ENCODE results near the gene ADAM12.
"Not testable (repeated sequence)": the region's sequence is repeated elsewhere in the genome, so short reads cannot be mapped to it uniquely, and the experiment has no call there.

The ADAM12 gene

GRCh38 chr10:126349101-126349500 is 39.2 kb downstream of the ADAM12 start:
- Histone ChIP-seq H3K4me3 (ENCODE audit: insufficient read length, low read depth) (no peak overlapping the region), H3K27me3 (ENCODE audit: insufficient read depth, insufficient read length) (no peaks in the 10 kb centered on the region), H3K9ac (ENCODE audit: insufficient read length, low read depth) (no peak overlapping the region), H3K36me3 (ENCODE audit: insufficient read depth, insufficient read length, low read length) (no peaks in the 10 kb centered on the region), H3K9me3 (ENCODE audit: insufficient read depth, low read length) (no peaks in the 10 kb centered on the region), H3K4me1 (ENCODE audit: insufficient read depth, insufficient read length) (peaks cover 2% of the 10 kb centered on the region)
- TF ChIP-seq ZNF274 (IDR thresholded peaks at IDR 0.05; ENCODE audit: low read depth, low read length) (no peak), YY1 (IDR thresholded peaks at IDR 0.05; ENCODE audit: insufficient read depth, insufficient read length) (no peak), SUZ12 (IDR thresholded peaks at IDR 0.05; ENCODE audit: extremely low read depth, insufficient read depth, insufficient read length) (no peak)
- DNase-seq (ENCODE audit: low read depth, low spot score) = no peak

- H3K4me3 ChIP-seq (ENCODE audit: insufficient read length, low read depth); H3K9ac ChIP-seq (ENCODE audit: insufficient read length, low read depth); H3K9me3 ChIP-seq (ENCODE audit: insufficient read depth, low read length); DNase-seq (ENCODE audit: low read depth, low spot score); H3K36me3 ChIP-seq (ENCODE audit: insufficient read depth, insufficient read length, low read length); H3K27me3 ChIP-seq (ENCODE audit: insufficient read depth, insufficient read length); H3K4me1 ChIP-seq (ENCODE audit: insufficient read depth, insufficient read length): not testable (repeated sequence)
Observed at GRCh38 chr10:126343496-126343895, 44.8 kb downstream of the ADAM12 start.

DNA sequence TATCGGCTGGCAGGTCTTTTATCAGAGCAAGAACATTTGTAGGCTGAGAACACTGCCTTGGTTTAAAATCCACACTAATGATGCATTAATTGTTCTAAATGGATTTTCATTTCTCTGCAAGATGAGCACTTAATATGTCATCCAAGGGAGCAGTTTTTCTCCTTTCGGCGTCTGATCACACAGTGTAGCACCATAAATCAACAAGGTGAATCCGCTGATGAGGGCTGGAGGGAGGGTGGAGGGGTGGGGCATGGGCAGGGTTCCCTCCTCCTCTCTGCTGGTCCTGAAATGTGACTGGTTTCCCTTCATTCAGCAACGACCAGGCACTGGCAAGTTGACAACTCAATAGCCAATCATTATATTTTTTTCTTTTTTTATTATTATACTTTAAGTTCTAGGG is 45.6 kb downstream of the ADAM12 start:
- Histone ChIP-seq H3K27me3 (ENCODE audit: insufficient read depth, insufficient read length) (no peaks in the 10 kb centered on the region), H3K36me3 (ENCODE audit: insufficient read depth, insufficient read length, low read length) (no peaks in the 10 kb centered on the region), H3K9me3 (ENCODE audit: insufficient read depth, low read length) (no peaks in the 10 kb centered on the region), H3K4me1 (ENCODE audit: insufficient read depth, insufficient read length) (no peaks in the 10 kb centered on the region), H3K4me3 (ENCODE audit: insufficient read length, low read depth) (no peak overlapping the region), H3K9ac (ENCODE audit: insufficient read length, low read depth) (no peak overlapping the region)
- no peak for TF ChIP-seq SUZ12 (IDR thresholded peaks at IDR 0.05; ENCODE audit: extremely low read depth, insufficient read depth, insufficient read length)
- TF ChIP-seq YY1 (IDR thresholded peaks at IDR 0.05; ENCODE audit: insufficient read depth, insufficient read length) = no peak
- no peak for TF ChIP-seq ZNF274 (IDR thresholded peaks at IDR 0.05; ENCODE audit: low read depth, low read length)
- DNase-seq (ENCODE audit: low read depth, low spot score) = no peak

DNA sequence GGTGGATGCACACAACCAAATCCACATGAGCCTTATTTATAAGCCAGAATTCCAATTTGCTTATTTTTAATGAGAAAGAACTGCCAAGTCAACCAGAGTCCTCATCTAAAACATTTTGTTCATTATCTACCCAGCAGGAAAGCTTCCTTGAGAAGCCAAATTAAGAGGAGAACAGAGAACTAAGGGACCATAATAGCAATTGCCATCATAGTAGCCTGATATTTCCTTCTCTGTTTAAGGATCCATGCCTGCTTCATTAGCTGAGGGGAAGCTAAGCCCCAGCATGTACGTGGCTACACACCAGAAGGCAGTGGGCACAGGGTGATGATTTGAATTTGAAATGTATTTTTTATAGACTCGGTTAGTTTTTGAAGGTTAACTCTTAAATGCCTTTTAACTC is 46.8 kb downstream of the ADAM12 start:
- Histone ChIP-seq H3K9ac (ENCODE audit: insufficient read length, low read depth) (no peak overlapping the region), H3K27me3 (ENCODE audit: insufficient read depth, insufficient read length) (no peaks in the 10 kb centered on the region), H3K4me1 (ENCODE audit: insufficient read depth, insufficient read length) (no peaks in the 10 kb centered on the region), H3K4me3 (ENCODE audit: insufficient read length, low read depth) (no peak overlapping the region), H3K9me3 (ENCODE audit: insufficient read depth, low read length) (no peaks in the 10 kb centered on the region), H3K36me3 (ENCODE audit: insufficient read depth, insufficient read length, low read length) (no peaks in the 10 kb centered on the region)
- no peak for DNase-seq (ENCODE audit: low read depth, low spot score)
- TF ChIP-seq YY1 (IDR thresholded peaks at IDR 0.05; ENCODE audit: insufficient read depth, insufficient read length) = no peak

DNA sequence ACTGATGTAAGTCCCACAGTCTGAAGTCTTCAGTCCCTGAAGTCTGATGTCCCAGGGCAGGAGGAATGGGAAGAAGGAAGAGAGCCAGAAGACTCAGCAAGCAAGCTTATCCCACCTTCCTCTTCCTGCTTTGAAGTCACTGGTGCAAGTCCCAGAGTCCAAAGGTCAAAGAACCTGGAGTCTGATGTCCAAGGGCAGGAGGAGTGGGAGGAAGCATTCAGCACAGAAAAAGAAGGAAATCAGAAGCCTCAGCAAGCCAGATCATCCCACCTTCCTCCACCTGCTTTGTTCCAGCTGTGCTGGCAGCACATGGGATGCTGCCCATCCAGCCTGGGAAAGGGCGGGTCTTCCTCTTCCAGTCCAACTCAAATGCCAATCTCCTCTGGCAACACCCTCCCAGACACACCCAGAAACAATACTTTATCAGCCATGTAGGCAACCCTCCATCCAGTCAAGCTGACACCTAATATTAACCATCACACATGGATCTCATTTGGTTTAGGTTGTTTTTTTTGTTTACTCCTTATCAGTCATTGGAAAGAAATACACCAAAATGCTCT is 50.9 kb downstream of the ADAM12 start:
- H3K4me1 ChIP-seq (ENCODE audit: insufficient read depth, insufficient read length) = no peaks in the 10 kb centered on the region
- no peak overlapping the region for H3K9ac ChIP-seq (ENCODE audit: insufficient read length, low read depth)
- DNase-seq (ENCODE audit: low read depth, low spot score) = no peak
- H3K27me3 ChIP-seq (ENCODE audit: insufficient read depth, insufficient read length) = no peaks in the 10 kb centered on the region
- TF ChIP-seq SUZ12 (IDR thresholded peaks at IDR 0.05; ENCODE audit: extremely low read depth, insufficient read depth, insufficient read length) = no peak
- no peak for TF ChIP-seq ZNF274 (IDR thresholded peaks at IDR 0.05; ENCODE audit: low read depth, low read length)
- TF ChIP-seq YY1 (IDR thresholded peaks at IDR 0.05; ENCODE audit: insufficient read depth, insufficient read length) = no peak
- H3K36me3 ChIP-seq (ENCODE audit: insufficient read depth, insufficient read length, low read length) = no peaks in the 10 kb centered on the region
- no peaks in the 10 kb centered on the region for H3K9me3 ChIP-seq (ENCODE audit: insufficient read depth, low read length)
- H3K4me3 ChIP-seq (ENCODE audit: insufficient read length, low read depth) = no peak overlapping the region

DNA sequence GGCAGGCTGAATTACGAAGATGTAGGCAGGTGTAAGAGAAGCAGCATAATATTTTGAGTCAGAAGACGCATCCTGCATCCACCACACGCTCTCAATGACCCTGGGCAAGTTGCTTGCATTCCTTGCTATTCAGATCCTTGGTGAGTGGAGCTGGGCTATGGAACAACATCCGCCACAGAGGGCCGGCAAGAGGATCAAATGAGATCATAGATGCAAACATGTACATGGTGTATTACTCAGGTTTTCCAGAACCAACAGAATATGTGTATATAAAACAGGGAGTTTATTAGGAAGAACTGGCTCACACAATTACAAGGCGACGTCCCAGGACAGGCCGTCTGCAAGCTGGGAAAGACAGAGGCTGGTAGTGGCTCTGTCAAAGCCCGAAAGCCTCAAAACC is 51.5 kb downstream of the ADAM12 start:
- Histone ChIP-seq H3K9ac (ENCODE audit: insufficient read length, low read depth) (no peak overlapping the region), H3K9me3 (ENCODE audit: insufficient read depth, low read length) (no peaks in the 10 kb centered on the region), H3K36me3 (ENCODE audit: insufficient read depth, insufficient read length, low read length) (no peaks in the 10 kb centered on the region), H3K4me3 (ENCODE audit: insufficient read length, low read depth) (no peak overlapping the region), H3K4me1 (ENCODE audit: insufficient read depth, insufficient read length) (no peaks in the 10 kb centered on the region), H3K27me3 (ENCODE audit: insufficient read depth, insufficient read length) (no peaks in the 10 kb centered on the region)
- TF ChIP-seq YY1 (IDR thresholded peaks at IDR 0.05; ENCODE audit: insufficient read depth, insufficient read length) (no peak), ZNF274 (IDR thresholded peaks at IDR 0.05; ENCODE audit: low read depth, low read length) (no peak)
- DNase-seq (ENCODE audit: low read depth, low spot score) = no peak

DNA sequence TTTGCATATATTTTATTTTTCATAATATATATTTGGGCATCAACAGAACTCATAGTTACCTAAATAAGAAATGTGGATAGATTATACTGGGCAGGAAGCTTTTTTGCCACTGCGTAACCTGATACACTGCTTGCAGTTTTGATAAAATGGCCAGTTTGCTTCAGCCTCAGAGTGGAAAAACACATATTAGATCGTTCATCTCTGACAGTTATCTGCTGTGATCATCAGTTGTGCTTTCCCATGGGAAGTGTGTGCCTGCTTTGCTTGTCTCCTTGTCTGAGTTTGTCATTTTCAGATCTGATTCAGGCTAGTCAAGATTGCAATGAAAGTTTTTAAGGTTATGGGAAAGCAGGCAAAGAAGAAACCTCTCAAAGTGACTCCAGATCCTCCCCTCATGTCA is 54.0 kb downstream of the ADAM12 start:
- TF ChIP-seq YY1 (IDR thresholded peaks at IDR 0.05; ENCODE audit: insufficient read depth, insufficient read length) = no peak
- TF ChIP-seq ZNF274 (IDR thresholded peaks at IDR 0.05; ENCODE audit: low read depth, low read length) = no peak
- TF ChIP-seq SUZ12 (IDR thresholded peaks at IDR 0.05; ENCODE audit: extremely low read depth, insufficient read depth, insufficient read length) = no peak
- no peak overlapping the region for H3K4me3 ChIP-seq (ENCODE audit: insufficient read length, low read depth)
- H3K36me3 ChIP-seq (ENCODE audit: insufficient read depth, insufficient read length, low read length) = no peaks in the 10 kb centered on the region
- DNase-seq (ENCODE audit: low read depth, low spot score) = no peak
- no peak overlapping the region for H3K9ac ChIP-seq (ENCODE audit: insufficient read length, low read depth)
- no peaks in the 10 kb centered on the region for H3K4me1 ChIP-seq (ENCODE audit: insufficient read depth, insufficient read length)
- no peaks in the 10 kb centered on the region for H3K27me3 ChIP-seq (ENCODE audit: insufficient read depth, insufficient read length)
- no peaks in the 10 kb centered on the region for H3K9me3 ChIP-seq (ENCODE audit: insufficient read depth, low read length)

DNA sequence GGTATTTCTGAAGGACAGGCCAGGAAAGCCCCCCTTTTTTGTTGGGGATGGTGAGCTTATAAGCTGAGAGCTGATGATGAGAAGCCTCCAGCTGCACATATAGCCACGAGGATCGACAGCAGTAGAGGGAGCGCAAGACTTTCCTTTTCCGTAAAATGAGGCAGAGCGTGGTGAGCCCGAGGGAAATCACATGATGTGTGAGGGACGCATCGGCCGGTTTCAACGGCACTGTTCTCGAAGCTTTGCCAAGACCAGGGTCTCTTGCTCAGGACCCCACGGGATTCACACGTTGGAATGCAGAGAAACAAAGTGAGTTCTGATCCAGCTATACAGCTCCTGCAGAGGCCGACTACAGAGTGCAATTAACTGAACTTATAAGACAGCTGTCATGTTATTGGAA is 55.7 kb downstream of the ADAM12 start:
- no peak for TF ChIP-seq ZNF274 (IDR thresholded peaks at IDR 0.05; ENCODE audit: low read depth, low read length)
- TF ChIP-seq YY1 (IDR thresholded peaks at IDR 0.05; ENCODE audit: insufficient read depth, insufficient read length) = no peak
- TF ChIP-seq SUZ12 (IDR thresholded peaks at IDR 0.05; ENCODE audit: extremely low read depth, insufficient read depth, insufficient read length) = no peak
- no peak for DNase-seq (ENCODE audit: low read depth, low spot score)
- no peaks in the 10 kb centered on the region for H3K9me3 ChIP-seq (ENCODE audit: insufficient read depth, low read length)
- H3K36me3 ChIP-seq (ENCODE audit: insufficient read depth, insufficient read length, low read length) = no peaks in the 10 kb centered on the region
- H3K27me3 ChIP-seq (ENCODE audit: insufficient read depth, insufficient read length) = no peaks in the 10 kb centered on the region
- H3K4me1 ChIP-seq (ENCODE audit: insufficient read depth, insufficient read length) = no peaks in the 10 kb centered on the region
- no peak overlapping the region for H3K9ac ChIP-seq (ENCODE audit: insufficient read length, low read depth)
- H3K4me3 ChIP-seq (ENCODE audit: insufficient read length, low read depth) = no peak overlapping the region

Measured in NT2/D1 (cell line).